ENCODE data around the gene FMO2.
"Not testable (repeated sequence)": the region's sequence is repeated elsewhere in the genome, so short reads cannot be mapped to it uniquely, and the experiment has no call there.

The FMO2 gene

GRCh38 chr1:171220081-171220420, 35.0 kb downstream of the FMO2 start:
- DNase-seq = peak; percentile 95

DNA sequence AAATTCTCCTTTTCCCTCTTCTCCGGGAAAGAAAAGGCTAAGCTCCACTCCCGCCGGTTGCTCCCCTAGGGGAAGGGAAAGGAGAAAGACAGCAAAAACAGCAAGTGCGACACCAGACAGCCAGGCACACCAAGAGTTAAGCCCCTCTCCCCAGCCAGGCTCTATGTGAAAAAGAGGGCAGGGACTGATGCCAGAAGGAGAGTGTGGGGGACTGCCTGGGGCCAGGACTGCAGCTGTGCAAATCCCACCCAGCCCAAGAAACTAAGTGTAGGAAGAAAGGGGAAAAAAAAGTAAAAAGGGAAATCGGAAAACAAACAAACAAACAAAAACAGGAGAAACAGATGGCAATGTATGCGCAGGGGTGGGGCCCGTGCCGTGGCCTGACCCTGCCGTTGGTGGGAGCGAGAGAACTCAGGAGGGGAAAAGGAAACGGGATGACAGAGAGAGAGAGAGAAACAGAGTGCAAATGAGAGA, 35.5 kb downstream of the FMO2 start:
- DNase-seq = peak; percentile 45

- DNase-seq = peak; percentile 17
These were observed 36.8 kb downstream of the FMO2 start for GRCh38 chr1:171221665-171222591.

- peak; percentile 50 for DNase-seq
These were observed 37.8 kb downstream of the FMO2 start for GRCh38 chr1:171222936-171223335.

GRCh38 chr1:171224257-171224656, 39.2 kb downstream of the FMO2 start:
- not testable (repeated sequence) for DNase-seq

DNA sequence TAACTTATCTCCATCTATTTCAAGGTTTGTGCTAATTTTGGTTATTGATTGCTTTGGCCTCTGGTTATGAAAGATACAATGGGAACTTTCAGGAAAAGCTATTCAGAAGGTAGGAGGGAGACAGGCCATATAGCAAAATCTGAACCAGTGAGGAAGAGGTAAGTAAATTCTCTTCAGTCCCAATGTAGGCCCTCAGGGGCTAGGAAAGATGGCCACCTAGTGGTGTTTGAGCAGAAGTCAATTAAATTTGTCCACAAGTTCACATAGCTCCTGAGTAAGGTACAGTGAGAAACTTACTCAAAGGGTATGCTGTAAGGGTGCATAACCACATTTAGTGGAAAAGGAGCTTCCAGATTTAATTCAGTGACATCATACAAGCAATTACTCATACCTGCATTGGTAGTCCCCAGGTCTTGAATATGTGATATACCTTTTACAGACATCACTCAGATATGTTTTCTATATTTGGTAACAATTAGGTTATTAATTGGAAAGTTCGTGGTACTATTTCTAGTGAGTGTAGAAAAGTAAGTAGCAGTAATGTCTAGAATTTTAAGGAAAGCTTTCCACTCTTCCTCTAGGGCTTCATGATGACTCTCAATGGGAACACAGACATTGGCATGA, 41.8 kb downstream of the FMO2 start:
- peak; percentile 77 for DNase-seq

DNA sequence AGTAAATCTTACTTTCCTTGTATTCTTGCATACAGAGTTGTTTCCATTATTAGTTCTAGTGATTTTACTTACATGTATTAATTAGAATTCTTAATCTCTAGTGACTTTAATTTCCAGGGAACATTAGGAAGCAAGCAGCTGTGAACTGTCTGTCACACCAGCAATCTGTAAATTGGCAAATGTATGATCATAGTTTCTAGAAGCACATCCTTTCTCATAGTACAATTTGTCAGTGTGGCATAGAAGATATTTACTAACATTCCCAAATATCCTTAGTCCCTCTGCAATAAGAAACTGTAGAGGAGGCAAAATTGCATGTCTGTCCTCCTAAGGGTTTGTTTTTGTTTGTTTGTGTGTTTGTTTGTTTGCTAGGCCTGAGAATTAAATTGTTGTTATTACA, 46.2 kb downstream of the FMO2 start:
- no peak for DNase-seq

DNA sequence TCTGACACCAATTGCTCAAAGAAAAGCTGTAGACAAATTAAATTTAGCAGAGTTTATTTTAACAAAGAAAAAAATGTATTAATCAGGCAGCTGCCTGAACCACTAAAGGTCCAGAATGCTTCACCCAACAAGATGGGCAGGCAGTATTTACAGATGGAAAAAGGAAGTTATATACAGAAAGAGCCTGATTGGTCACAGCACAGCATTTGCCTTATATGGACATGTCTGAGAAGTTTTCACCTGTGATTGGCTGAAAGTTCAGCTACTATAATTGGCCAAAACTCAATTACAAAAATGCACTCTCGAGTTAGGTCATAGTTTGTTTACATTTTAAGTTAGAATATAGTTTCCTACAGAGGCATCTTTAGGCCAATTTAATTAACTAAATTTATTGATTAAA, 48.1 kb downstream of the FMO2 start:
- no peak for DNase-seq

DNA sequence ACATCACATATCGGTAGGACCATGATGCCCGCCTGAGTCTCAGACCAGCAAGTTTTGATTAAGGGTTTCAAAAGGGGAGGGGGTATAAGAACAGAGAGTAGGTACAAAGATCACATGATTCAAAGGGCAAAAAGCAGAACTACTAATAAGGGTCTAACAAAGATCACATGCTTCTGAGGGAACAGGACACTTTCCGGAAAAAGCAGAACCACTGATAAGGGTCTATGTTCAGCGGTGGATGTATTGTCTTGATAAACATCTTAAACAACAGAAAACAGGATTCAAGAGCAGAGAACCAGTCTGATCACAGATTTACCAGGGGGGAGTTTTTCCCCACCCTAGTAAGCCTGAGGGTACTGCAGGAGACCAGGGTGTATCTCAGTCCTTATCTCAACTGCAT, 51.1 kb downstream of the FMO2 start:
- not testable (repeated sequence) for DNase-seq

- DNase-seq = no peak
These were observed 58.8 kb downstream of the FMO2 start for GRCh38 chr1:171243878-171244277.

DNA sequence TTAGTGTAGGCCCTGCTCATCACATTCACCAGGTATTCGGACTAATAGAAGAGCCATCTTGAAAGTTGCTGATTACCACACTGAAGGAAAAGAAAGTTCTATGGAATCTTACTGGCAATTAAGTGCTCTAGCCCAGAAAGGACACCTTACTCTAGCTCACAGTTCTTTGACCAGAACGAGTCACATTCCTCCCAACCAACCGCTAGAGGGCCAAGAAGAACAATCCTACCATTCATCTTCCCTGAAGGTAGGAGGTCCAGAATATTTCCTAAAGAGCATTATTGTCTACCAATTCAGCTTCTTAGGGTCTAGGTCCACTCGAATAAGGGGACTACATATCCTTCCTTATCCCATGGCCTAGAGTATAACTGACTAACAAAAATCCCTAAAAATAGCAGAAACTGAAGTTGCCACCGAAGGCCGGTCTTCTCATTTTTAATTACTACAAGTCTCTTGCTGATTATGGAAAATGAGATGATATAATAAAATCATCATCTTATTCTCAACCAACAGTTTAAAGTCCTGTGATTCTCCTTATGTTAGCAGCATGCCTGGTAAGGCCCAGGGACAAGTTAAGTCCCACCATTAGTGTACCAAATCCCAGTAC, 60.5 kb downstream of the FMO2 start:
- DNase-seq = peak; percentile 44

DNA sequence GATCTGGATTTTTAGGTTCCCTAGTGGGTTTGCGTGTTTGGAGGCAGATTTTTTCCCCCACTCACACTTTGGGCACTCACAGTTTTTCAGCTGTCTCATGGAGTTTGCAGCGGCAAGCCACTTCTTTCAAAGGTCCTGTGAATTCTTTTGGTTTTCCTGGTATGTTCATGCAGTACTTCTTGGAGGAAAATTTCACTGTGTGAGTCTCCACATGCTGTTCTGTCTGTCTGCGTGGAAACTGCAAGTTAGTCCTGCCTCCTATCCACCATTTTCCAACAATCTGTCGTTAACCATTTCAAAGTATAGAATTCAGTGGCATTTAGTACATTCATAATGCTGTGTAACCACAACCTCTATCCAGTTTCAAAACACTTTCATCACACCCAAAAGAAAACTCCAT, 62.4 kb downstream of the FMO2 start:
- peak; percentile 20 for DNase-seq

DNA sequence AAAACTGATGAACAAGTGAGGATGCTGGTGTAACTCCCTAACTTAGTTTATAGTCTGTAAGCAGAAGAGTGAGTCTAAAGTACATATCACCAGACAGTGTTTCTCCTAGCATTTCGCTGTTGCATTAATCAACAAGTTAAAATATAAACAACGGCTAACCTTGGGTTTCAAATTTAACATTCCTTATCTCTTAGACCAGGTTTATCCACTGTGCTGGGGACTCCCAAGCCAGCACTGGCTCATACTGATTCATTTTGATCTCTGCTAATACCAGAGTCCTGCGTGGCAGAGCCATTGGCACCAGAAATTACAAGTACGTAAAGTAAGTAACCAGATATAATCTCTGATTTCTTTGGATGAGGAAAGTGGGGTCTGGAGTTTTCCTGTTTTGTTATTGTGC, 63.2 kb downstream of the FMO2 start, which contains the start of gene FMO1:
FMO1 (plus strand) TSS at position 193 of the 400 bp plus-strand sequence. CDS start 9,594 bp downstream, outside the sequence.
- DNase-seq = no peak

- DNase-seq = peak; percentile 13
These were observed 63.7 kb downstream of the FMO2 start for GRCh38 chr1:171248841-171249240.

GRCh38 chr1:171250263-171250662, 65.2 kb downstream of the FMO2 start:
- DNase-seq = no peak

DNA sequence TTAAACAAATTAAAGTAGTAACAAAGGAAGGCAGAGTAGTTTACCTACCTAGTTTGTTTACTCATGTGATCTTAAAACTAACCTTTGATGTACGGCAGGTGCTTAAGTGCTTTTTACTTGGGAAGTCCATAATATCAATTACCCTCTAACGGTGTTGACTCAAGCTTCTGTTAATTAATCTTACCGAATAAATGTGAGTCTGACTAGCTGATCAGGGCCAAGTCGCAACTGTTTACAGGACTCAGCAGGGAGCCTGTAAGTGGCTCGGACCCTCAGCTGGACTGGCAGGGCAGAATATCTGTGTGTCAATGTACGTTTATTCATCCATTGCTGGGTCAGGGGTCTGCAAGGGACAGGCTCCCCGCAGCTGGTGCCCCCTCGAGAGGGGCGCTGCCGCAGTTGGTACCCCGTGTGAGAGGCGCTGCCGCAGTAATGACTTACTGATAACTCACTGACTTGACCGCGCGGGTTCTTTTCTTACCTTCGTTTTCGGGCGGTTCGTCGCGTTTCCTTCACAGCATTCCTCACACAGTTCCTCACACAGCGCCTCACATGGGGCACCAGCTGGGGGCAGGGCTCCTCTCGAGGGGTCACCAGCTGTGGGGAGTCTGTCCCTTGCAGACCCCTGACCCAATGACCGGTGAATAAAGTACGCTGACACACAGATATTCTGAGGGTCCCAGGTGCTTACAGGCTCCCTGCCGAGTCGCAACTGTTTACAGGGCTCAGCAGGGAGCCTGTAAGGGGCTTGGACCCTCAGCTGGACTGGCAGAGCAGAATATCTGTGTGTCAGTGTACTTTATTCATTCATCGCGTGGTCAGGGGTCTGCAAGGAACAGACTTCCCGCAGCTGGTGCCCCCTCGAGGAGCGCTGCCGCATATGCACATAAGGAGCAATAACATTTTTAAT, 66.2 kb downstream of the FMO2 start:
- DNase-seq = peak; percentile 36

DNA sequence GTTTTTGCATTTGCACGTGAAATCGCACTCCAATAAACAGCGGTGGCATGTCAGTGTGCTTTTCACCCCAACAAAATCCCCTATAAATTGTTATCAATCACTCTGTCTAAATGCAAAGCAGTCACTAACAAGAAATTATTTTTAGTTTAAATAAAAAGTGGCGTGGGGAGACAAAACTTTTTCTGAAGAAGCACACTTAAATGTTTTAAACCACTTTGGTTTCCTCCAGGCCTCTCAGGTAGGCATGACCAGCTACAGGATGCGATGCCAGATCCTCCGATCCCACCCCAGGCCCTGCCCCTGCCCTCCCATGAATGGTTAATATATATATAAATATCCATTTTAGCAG, 66.8 kb downstream of the FMO2 start:
- no peak for DNase-seq

- no peak for DNase-seq
These were observed 67.4 kb downstream of the FMO2 start for GRCh38 chr1:171252482-171252881.

DNA sequence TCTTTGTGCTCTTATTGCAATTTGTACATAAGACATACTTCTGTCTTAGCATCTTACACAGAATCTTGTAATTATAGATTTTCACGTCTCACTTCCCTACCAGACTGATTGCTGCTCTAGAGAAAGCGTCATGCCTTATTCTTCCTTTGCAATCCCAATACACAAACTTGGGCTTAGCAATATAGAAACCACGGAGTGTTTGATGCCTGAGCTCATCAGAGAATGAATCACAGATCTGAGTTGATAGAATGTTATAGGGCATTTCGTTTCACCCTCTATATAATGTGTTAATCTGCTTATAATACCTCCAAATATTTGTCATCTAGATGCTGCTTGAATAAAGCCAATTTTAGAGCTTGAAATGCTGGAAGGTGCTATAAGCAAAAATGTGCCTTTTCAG, 69.8 kb downstream of the FMO2 start:
- peak; percentile 54 for DNase-seq

- peak; percentile 23 for DNase-seq
These were observed 72.0 kb downstream of the FMO2 start for GRCh38 chr1:171256940-171257606.

DNA sequence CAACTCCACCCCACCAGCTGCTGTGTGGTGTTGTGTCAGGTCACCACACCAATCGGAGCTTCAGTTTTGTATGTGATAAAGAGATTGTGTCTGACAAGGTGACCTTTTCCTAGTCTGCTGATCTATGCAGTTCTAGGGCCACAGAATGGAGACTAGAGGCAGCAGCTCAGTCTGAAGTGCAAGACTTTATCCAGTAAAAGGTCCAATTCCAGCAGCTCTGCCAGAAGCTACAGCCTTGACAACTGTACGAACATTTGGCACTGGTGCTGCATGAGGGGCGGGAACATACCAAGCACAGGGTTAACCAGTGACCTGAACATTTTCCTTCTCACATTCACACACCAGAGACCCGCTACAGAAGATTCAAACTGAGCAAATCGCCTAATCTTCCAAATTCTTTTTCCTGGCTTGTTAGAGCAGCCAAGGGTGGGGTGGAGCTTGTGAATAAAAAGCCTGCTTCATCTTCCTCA, 72.5 kb downstream of the FMO2 start:
- no peak for DNase-seq

GRCh38 chr1:171258429-171258828, 73.3 kb downstream of the FMO2 start:
- DNase-seq = no peak
